22Rv1 (cell line): ENCODE data around the gene S100A13.
A peak's percentile ranks its signal among the peaks of the same experiment; 100 is the strongest.

ENCODE experiments used
- H3K27ac ChIP-seq: fragments of 450-650 bp; 2 replicates; pipeline ENCODE4 v1.5.1; 2017
- CTCF ChIP-seq: fragments of 450-650 bp; IDR thresholded peaks from 2 replicates; pipeline ENCODE4 v1.5.1; 2017; ENCODE audit warnings: mild to moderate bottlenecking
- ZFX ChIP-seq: fragments of 450-650 bp; IDR thresholded peaks from 2 replicates; pipeline ENCODE4 v1.6.1; 2017; ENCODE audit warnings: antibody characterized with exemption, borderline replicate concordance

The S100A13 gene

DNA sequence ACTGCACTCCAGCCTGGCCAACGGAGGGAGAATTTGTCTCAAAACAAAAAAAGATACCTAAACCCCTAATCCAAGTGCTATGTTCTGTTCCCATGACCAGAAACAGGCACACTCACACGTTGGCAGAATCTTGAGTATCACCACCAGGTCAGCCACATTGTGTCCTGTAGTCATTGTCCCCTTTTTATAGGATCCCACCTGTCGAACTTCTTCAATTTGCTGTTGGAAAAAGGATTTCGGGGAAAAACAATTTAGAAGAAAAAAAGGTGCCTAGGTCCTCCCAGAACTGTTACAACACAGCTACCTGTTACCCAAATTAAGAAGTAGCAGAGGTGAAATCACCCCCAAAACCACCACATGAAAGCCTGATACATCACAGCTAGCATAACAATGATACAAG lies 40.1 kb upstream of the S100A13 start:
- no peak for TF ChIP-seq ZFX
- no peak for TF ChIP-seq CTCF
- no peak overlapping the region for H3K27ac ChIP-seq

DNA sequence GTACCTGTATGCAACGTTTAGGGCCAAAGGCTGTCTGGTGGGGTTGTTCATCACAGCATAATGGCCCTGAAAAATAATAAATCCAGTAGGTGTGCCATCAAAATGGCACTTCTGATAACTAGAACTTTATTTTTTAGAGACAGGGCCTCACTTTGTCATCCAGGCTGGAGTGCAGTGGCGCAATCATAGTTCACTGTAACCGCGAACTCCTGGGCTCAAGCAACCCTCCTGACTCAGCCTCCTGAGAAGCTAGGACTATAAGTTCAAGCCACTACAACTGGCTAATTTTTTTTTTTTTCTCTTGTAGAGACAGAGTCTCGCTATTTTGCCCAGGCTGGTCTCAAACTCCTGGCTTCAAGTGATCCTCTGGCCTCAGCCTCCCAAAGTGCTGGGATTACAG lies 35.9 kb upstream of the S100A13 start:
- peak overlapping the region; percentile 89; the same call in 1 of the 2 replicates for H3K27ac ChIP-seq
- no peak for TF ChIP-seq ZFX
- TF ChIP-seq CTCF = no peak

- TF ChIP-seq CTCF (no peak), ZFX (no peak)
- peak overlapping the region; percentile 89 for H3K27ac ChIP-seq
These were observed 35.0 kb upstream of the S100A13 start for GRCh38 chr1:153662269-153662668.

DNA sequence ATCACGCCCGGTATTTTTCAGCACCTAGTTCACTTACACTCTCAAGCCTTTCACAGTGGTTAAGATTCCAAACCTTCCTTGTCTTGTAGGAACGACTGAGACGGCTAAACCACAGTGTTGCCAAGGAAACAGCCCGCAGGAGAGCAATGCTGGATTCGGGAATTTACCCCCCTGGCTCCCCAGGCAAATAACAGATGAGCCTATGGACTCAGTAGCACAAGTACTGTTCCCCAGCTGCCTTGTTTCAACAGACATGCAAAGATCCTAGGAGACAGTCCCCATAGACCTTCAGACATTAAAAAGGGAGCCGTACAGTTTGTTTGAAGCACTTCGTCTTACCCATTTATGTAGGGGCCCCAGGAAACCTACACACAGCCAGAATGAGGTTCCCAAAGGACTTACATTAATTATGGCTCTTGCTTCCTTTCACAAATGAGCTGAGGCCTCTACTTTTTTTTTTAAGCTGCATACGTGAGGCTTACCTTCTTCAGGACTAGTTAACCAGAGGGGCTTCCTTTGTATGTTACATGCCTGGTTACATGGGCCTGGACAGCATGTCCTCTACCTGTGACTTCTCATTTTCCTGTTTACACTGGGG lies 33.9 kb upstream of the S100A13 start:
- TF ChIP-seq ZFX = no peak
- TF ChIP-seq CTCF = no peak
- peak overlapping the region; percentile 89 for H3K27ac ChIP-seq

- peak overlapping the region; percentile 89 for H3K27ac ChIP-seq
- TF ChIP-seq CTCF (no peak), ZFX (no peak)
These were observed 32.4 kb upstream of the S100A13 start for GRCh38 chr1:153659656-153660055.

- TF ChIP-seq ZFX = no peak
- TF ChIP-seq CTCF = no peak
- H3K27ac ChIP-seq = peak overlapping the region; percentile 89
These were observed 31.9 kb upstream of the S100A13 start for GRCh38 chr1:153659175-153659534.

GRCh38 chr1:153658400-153659174 lies 31.3 kb upstream of the S100A13 start, which contains the start of gene SNAPIN:
Gene SNAPIN (plus strand): TSS chr1:153658703. CDS start chr1:153658744, 41 bp downstream.
- TF ChIP-seq CTCF (peak; percentile 19; the same call in 1 of the 2 replicates), ZFX (no peak)
- peak within 1 kb of the TSS; percentile 89 for H3K27ac ChIP-seq
